Measurements from ENCODE around the gene NTN1.

The NTN1 gene

DNA sequence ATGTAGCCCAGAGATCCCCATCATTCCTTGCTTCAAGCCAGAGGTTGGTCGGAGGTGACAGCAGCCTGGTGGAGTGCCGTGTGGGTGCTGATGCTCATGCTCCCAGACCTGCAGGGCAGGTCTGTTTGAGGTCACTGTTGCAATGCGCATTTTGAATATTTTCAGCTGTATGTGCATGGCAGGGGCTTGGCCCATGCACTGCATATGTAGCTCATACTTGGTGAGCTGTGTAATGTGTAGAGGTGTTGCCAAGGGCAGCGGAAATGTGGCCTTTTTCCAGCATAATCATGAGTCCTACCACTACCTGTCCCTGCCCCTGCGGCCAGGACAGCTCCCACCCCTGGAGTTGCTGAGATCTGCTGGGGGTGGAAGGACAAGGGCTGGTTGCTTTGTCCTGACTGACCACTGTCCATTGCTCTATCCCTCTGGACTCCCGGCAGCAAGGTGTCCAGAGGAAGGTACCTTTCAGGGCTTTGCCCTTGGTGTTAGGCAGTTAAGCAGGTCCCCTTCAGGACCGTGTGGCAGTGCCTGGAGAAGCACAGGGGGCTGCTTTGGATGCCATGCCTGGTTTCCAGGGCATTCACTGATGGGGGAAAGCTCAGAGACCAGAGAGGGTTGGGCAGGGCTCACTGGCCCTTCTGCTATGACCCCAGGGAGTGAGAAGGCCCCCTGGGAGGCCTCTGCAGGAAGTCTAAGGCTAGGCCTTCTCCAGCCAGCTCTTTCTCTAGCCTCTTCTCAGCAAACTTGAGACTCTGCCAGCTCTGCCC lies 215.2 kb downstream of the NTN1 start:
- DNase-seq, result no peak

DNA sequence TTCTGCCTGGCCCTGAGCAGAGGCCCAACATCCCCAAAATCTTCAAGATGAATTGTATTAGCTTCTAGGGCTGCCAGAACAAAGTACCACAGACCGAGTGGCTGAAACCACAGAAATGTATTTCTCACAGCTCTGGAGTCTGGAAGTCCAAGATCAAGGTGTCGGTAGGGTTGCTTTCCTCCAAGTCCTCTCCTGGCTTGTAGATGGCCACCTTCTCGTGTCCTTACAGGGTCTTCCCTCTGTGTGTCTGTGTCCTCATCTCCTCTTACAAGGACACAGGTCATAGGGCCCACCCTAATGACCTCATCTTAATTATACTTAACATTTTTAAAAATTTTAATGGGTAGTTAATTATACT lies 215.7 kb downstream of the NTN1 start:
- no peak for DNase-seq

DNA sequence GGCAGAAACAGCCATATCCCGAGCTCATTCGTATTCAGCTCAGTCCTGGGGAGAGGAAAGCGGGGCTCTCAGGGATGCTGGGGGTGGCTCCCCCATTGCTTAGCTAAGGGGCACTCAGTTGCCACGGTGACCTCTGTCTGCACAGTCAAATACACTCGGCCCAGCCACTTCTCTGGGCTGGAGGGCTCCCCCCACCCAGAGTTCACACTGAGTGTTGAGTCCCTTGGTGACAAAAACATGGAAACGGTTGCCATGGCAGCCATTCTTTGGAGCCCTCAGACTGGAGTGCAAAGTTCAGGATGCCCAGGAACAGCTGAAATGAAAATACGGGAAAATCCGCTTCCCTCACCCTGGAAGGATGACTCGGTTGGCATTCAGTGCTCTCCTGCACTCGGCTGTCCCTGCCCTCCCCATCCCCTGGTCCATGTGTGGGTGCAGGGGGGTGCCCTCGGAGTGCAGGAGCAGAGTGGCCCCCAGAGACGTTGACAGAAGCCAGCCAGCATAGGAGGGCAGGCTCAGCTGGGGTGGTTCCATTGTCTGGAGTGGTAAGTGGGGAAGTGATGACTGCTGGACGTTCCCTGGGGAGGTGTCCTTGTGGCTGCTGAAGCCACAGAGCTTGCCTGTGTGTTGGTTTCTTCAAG lies 216.5 kb downstream of the NTN1 start:
- DNase-seq, result no peak

DNA sequence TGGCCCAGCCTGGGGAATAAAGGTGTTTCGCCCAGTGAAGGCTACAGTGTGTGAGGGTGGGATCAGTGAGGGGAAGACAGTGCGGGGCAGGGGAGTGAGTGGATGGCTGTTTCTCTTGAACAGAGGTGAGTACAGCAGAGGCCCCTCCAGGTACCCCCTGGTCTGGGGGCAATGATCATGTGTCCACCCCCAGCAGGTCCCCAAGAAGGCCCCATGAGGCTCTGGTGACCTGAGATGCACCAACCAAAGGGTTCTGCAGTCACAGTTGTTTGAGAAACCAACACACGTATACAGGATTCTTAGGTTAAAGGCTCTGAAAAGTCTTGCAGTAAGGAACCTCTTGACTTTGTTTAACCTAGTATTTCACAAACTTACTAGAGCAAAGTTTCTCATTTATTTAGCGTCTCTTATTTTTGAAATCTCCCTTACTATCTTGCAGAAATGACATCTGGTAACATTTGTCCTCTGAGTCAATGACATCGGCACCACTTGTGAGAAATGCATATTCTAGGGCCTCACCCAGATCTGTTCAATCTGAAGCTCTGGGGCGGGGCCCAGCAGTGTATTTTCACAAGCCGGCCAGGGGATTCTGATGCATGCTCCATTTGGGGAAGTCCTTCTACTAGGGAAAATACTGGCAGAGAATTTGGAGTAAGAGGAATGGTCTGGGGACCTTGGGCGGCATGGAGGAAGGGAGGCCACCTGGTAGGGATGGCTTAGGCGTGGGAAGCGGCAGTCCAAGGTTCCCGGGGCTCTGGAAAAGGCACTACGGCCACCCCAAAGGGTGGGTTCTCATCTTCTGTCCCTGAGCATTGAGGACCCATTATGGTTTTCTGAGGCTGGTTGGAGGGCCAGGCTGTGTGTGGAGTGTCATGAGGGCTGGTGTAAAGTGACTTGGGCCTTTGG lies 217.3 kb downstream of the NTN1 start:
- DNase-seq, result no peak

DNA sequence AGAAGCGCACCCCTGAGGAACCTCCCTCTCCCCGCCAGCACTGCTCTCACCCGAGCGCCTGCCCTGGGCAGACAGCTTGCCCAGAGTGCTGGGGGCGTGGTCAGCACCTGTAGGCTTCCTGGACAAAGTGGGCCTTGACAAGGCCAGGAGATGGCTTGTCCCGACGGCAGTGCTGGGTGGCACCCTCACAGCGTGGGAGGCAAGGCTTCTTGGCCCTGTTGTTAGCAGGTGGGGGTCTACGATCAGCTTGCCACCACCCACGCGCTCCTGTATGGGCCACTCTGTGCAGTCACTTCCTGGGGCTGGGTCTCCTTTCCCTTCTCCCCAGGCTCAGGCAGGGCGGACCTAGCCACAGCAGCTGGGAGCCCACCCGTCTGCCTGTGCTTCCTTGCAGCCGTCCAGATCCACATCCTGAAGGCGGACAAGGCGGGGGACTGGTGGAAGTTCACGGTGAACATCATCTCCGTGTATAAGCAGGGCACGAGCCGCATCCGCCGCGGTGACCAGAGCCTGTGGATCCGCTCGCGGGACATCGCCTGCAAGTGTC lies 218.0 kb downstream of the NTN1 start:
- DNase-seq, result no peak

DNA sequence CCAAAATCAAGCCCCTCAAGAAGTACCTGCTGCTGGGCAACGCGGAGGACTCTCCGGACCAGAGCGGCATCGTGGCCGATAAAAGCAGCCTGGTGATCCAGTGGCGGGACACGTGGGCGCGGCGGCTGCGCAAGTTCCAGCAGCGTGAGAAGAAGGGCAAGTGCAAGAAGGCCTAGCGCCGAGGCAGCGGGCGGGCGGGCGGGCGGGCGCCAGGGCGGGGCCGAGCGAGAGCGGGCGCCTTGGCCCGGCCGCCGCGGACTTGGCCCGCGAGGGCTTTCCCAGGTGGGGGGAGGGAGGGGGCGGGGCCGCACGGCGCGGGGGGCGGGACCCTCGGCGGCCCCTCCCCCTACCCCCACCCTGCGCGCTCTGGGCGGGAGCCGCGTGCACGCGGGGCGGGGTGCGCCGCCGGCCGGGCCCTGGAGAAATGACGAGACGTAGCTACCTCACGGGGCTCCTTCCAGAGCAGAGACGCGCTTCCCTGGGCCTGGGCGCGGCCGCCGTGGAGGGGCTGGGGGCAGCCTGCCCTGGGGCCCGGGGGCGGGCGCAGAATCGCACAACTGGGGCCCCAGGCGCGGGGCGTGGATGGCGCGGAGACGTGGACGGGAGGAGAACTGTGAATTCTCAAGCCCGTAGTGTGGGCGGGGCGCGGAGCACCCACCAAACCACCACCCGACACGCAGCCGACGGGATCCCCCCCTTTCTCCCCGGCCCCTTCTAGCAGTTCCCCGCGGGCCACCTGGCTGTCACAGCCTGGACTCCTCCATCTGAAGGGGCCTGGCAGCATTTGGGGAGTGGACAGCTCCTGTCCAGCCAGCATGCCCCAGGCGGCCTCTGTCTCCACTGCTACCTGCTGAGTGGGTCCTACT lies 218.7 kb downstream of the NTN1 start:
- DNase-seq, result peak; percentile 82

DNA sequence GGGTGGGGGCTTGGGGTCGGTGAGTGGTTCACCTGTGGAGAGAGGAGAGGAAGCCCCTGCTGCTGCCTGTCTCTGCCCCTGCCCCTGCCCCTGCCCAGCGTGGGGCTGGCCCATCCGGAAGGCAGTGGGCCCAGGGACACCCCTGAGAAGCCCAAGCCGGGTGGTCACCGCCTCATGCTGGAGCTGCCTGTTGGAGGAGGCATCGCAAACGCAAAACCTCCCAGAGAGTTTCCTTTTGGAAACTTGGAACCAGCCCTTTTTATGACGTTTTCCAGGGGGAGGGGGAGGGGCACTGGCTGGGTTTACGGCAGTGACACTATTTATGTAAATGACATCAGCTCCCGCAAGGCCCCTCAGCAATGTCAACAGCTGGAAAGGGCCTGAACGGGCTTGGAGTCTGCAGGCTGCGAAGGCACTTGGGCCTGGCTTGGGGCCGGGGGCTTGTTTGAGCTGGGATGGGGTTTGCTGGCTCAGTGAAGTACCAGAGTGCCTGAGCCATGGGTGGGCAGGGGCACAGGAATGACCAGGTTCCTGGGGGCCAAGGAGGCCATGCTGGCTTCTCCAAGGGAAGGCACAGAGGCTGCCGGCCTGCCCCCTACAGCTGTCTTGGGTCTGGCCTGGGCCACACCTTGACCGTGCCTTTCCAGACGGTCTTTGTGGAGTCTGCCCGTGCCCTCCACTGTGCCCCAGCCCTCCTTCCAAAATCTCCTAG lies 219.5 kb downstream of the NTN1 start:
- no peak for DNase-seq

DNA sequence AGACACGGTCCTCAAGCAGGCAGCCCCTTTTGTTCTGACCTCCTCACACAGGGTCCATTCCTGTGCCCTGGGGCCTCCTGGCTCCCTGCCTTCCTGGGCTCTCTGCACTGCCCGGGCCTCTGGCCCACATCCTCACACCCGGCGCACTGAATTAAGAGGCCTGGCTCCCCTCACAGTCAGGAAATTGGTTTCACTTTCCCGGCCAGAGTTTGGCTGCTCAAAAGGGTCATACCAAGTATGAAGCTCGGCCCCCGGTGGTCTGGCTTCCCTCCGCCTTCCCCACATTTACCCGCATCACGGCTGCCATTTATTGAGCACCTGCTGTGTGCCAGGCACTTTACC lies 220.0 kb downstream of the NTN1 start:
- no peak for DNase-seq

DNA sequence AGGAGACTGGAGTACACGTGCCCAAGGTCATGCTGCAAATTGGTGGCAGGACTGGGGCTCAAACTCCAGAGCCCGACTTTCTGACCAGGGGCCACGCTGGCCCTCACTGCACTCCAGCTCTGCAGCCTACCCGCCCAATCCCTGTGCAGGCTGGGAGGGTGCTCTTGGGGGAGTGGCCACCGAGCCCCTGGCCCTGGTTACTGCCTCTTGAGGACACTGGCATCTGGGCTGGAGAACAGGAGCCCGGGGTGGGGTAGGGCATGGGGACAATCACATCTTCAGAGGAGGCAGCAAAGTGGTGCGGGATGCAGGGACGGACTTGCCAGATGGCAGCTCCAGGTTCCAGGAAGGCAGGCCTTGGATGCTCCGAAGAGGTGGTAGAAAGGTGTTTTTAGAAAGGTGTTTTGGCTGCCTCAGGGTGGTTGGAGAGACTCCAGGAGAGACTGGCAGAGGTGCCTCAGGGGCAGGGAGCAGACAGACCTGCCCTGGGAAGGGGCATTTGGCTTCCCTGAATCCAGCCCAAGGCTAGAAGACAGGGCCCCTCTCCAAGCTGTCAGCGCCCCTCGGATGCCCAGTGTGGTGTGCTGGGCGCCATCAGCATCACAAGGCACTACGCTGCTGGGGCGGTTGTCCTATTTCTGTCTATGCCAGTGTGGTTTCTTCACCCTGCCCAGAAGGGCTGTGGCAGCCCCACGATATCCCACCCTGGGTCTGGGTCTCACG lies 220.6 kb downstream of the NTN1 start:
- DNase-seq, result no peak

DNA sequence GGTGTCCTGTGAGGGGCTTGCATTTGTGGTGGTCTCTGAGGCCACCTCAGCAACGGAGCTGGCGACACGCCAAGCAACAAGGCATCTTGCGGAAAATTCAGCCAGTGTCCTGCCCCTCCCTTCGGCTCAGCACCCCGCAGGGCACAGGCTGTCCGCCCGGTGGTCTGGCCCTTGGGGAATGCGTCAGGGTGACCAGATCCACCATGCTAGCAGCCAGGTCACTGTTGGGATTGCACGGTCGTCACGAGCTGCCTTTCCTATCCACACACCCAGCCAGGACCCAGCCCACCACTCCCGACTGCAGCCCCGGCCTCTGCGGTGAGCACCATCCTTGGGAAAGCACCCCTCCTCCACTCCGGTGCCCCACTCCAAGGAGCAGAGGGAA lies 221.2 kb downstream of the NTN1 start:
- no peak for DNase-seq

DNA sequence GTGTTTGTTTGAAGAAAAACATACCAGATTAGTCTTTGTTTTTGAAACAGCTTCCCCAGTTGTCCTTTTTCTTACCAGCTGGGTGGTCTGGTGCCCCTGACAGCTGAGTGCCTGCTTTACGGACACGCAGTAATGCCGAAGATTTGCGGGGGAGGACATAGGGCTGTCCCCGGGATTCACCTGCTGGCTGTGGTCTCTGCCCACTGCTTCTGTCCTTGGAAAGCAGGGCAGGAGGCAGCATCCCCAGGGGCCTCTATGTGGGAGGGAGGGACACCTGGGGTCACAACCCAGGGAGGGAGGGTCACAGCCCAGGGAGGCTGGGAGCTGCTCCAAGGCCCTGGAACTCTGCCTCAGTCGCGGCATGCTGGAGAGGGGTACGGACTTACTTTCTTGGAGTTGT lies 221.7 kb downstream of the NTN1 start:
- no peak for DNase-seq

DNA sequence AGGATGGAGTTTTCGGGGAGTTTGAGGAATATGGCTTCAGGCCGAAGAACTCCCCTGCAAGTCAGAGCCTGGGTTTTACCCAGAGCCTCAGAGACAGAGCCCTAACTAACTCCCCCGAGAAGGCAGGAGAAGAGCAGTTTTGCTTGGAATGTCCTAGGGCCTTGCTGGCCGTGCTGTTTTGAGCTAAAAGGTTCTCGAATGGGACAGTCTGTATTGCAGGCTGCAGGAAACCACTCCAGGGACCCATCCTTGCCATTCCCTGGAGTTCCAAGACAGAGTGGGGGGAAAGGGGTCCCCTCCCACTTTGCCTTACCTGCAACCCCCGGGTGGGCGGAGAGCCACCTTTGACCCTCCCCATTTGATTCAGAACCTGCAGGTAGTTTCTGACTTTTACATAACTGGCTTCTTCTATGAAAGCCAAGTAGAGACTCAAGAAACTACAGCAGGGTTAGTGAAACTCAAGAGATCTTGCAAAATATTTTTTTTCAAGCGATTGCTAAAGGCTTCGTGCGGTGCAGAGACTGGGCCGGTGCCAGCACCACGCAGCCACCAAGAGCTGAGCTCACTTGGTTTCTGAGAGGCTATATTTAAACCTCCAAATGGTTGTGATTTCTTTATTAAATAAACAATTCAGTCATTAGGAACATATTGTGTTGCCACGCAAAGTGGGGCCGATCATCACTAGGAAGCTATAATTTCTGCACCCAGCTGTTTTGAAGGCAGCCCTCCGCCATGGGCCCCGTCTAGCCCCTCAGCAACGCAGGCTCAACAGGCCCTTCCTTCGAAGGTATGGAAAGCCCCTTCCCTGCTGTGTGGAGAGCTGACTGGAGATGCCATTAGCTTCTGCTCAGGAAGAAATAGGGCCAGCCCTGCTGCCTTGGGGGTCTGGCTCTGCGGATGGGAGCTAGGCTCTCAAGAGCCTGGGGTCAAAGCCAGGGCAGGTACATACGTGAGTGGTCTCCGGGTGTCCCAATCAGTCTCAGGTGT lies 223.0 kb downstream of the NTN1 start:
- DNase-seq, result no peak

DNA sequence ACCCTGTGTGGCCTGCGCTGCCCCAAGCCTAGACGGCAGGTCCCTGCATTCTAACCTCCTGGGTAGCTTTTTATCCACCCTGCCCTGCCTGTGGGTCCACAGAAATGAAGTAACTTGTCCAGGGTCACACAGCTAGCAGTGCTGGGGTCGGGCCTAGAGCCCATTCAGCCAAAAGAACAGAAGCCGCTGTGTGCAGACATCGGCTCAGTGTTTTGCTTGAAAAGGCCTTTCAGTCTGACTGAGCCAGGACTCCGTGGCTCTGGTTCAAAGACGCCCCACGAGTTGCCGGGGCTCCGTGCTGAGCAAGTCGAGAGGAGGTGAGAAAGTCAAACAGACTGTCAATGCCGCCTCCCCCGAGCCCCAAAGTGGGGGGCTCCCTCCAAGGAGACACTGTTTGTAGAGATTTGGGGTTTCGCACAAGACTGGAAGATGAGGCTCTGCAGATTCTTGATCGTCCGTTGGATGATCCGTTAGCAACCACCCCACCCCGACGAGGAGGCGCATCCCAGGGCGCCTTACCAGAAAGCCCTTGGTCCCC lies 226.2 kb downstream of the NTN1 start:
- DNase-seq, result no peak

DNA sequence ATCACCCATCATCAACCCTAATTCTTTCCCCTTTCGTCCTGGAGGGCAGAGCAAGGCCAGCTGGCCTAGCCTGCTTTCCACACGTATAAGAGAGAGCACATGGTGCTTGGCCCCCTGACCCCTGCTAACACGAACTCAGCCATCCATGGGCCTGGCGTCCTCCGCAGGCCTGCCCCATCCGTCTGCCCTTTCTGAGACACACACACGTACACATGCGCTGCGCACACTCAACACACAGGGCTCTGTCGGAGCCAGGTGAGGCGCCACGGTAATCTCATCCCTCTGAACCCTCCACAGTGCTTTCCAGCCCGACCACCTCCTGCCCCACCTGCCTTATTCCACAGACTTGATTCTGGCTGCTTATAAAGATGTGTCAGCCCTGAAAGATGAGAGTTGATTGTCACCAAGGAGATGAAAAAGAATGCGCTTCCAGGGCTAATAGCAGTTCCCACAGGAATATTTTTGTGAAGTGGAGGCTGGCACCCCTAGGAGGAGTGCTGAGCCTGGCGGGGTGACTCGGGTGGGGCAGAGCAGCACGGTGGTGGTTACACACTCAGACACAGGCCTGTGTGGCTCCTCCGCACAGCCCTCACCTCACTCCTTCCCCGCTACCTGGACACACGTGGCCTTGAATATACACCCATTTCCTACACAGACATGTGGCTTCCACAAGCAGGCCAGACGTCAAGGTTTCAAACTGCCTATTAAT lies 228.1 kb downstream of the NTN1 start:
- DNase-seq, result no peak

DNA sequence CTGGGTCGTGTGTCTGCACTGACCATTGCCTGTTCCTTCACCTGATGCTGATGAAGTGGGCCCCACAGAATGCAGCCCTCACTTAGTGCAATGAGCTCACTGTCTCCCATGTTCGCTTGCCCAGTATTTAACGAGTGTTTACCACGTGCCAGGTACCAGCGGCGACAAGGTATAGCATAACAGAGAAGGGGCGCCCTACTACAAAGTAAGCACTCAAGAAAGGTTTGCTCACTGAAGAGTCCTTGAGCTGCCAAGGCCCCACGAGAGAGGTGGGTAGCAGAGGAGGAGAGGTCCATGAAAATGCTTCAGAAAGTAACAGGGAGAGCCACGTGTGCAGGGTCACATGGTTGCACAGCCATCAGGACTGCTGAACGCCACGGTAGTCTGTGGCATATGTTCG lies 230.0 kb downstream of the NTN1 start:
- no peak for DNase-seq

DNA sequence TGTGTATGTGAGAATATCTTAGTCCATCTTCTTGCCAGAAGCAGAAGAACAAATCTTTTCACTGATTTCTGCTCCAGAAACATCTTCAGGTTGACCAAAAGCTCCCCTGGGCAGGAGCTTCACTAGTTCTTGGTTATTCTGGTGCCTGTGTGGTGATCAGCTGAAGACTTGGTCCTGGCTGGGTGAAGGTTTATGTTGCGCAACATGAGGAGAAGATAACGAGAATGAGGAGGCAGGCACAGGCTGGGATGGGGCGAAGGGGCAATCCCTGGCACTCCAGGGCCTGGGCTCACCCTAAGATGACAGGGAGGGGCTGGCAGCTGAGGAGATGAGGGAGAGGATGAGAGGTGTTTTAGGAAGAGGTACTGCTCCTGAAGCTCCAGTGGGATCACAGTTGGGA lies 232.0 kb downstream of the NTN1 start:
- DNase-seq, result no peak

DNA sequence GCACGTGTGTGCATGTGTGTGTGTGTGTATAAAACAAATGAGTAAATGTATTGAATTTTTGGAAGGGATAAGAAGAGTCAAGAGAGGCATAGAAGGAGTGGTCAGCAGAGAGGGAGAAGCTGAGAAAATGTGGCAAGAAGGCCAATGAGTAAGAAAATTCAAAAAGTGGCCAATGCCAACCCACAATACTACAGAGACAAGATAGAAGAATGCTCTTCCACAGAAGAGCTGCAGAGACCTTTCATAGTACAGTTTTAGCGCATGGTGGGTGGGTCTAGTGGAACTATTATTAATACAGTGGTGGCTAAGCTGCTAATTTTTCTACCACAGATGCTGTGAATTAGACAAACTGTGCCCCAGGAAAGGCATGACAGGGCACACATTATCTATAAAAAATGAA lies 233.5 kb downstream of the NTN1 start:
- DNase-seq, result no peak

DNA sequence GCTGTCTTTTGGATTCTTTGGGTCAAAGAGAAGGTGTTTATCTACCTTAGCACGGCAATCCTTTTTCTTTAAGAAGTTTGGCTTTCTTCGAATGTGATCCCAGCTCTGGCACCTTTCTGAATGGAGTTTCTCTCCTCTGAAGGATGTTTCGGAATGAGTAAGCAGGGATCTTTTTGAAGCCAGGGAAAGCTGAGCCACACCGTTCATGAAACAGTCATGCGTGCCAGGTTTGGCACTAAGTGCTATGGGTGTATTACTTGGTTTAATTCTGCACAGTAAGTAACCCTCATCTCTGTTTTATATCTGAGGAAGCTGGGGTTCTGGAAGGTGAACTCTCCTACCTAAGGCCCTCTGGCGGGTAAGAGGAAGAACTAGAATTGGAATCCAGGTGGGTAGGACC lies 234.5 kb downstream of the NTN1 start:
- no peak for DNase-seq

DNA sequence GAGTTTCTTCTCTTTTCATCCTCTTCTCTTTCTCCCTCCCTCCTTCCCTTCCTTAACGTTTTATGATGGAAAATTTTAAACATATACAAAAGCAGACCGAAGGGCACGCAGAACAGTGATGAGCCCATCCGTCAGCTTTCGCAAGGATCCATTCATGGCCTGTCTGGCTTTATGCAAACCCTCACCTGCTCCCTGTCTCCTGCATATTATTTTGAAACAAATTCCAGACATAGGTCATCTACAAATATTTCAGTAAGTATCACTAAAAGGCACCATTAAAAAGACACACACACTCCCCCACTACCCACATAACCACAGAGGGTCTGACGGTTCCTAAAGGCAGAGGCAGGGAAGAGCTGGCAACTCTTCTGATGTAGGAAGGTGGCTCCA lies 235.0 kb downstream of the NTN1 start:
- DNase-seq, result no peak
